SU-DHL-6 (cell line): Measurements from ENCODE around the gene OR10X1.

Experiments
- CTCF ChIP-seq: fragments of 200-600 bp; sonication (generic); IDR thresholded peaks from one replicate; pipeline ENCODE4 v1.5.1; 2017; ENCODE audit warnings: antibody characterized with exemption, mild to moderate bottlenecking, low read length, moderate library complexity; ENCODE audit not compliant: insufficient read depth, poor library complexity, severe bottlenecking
- EZH2phosphoT487 ChIP-seq: fragments of 200-600 bp; sonication (generic), shearing (Covaris generic); conservative IDR thresholded peaks from 2 replicates; pipeline ENCODE4 v1.6.1; 2018; ENCODE audit warnings: mild to moderate bottlenecking, antibody characterized with exemption, low read length, moderate library complexity, mixed read lengths

DNA sequence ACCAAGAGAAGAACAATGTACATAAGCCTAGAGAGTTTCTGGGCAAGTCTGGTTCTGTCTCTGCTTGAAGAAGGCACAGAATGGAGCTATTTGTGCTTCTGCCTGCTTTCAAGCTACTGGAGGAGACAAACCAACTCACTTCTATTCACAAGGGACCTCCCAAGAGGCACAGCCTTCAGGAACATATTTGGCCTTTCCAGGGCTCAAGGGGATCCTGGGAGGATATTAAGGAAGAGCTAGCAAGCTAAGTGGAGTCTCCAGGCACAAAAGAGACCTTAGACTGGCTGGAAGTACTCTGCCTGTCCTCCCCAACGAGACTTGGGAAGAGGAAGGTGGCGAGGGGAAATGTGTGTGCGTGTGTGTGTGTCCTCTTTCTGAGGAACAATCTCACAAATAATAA lies 25.3 kb downstream of the OR10X1 start, which contains the start of gene OR6Y1:
- no peak for TF ChIP-seq CTCF
- no peak for TF ChIP-seq EZH2phosphoT487
